Fibroblast of lung (primary cell): Measurements from ENCODE around the gene EMC9. TPM values are rescaled to one million over a fixed set of nuclear protein-coding genes. Genes with fewer than 3 reads are reported as not detected.

Experiments used
- DNase-seq, 2 donors: peaks; one replicate each; pipeline versions ENCODE4 v3.0.0 to v3.0.0-alpha.2; 2010; ENCODE audit warnings: low read depth in 2 of 2
- H2AFZ ChIP-seq: 2 replicates; pipeline ENCODE4 v1.5.1; 2012; ENCODE audit warnings: low read length, control low read depth, inconsistent platforms
- H3K27ac ChIP-seq: 2 replicates; pipeline ENCODE4 v1.5.1; 2011; ENCODE audit warnings: low read length, control low read depth; ENCODE audit not compliant: insufficient read depth
- H3K27me3 ChIP-seq: 2 replicates; pipeline ENCODE4 v1.5.1; 2011; ENCODE audit warnings: mild to moderate bottlenecking, low read length; ENCODE audit not compliant: control insufficient read depth, insufficient read depth
- H3K36me3 ChIP-seq: 2 replicates; pipeline ENCODE4 v1.5.1; 2011; ENCODE audit warnings: low read length; ENCODE audit not compliant: control insufficient read depth, insufficient read depth
- H3K4me1 ChIP-seq: 2 replicates; pipeline ENCODE4 v1.5.1; 2011; ENCODE audit warnings: low read length; ENCODE audit not compliant: control insufficient read depth, insufficient read depth; ENCODE audit errors: extremely low read depth
- H3K4me2 ChIP-seq: 2 replicates; pipeline ENCODE4 v1.5.1; 2011; ENCODE audit warnings: low read length, control low read depth; ENCODE audit not compliant: insufficient read depth; ENCODE audit errors: extremely low read depth
- H3K4me3 ChIP-seq, 4 experiments: fragments of 200-600 bp in 1 of 4; sonication (generic) in 1 of 4; replicated peaks in 1 of 4; 2 replicates each; pipeline ENCODE4 v1.5.1; 2011 to 2016; ENCODE audit warnings: low read length in 4 of 4, low read depth in 3 of 4, mild to moderate bottlenecking in 3 of 4, control low read depth in 2 of 4, inconsistent platforms in 1 of 4, mixed read lengths in 1 of 4; ENCODE audit not compliant: insufficient read depth in 1 of 4; ENCODE audit errors: control extremely low read depth in 1 of 4
- H3K79me2 ChIP-seq: 2 replicates; pipeline ENCODE4 v1.5.1; 2012; ENCODE audit warnings: mild to moderate bottlenecking, low read length, inconsistent platforms; ENCODE audit not compliant: control insufficient read depth, insufficient read depth
- H3K9ac ChIP-seq: 2 replicates; pipeline ENCODE4 v1.5.1; 2011; ENCODE audit warnings: mild to moderate bottlenecking, low read length, control low read depth; ENCODE audit not compliant: insufficient read depth
- H3K9me3 ChIP-seq: 2 replicates; pipeline ENCODE4 v1.5.1; 2012; ENCODE audit warnings: low read depth, low read length; ENCODE audit not compliant: control insufficient read depth, insufficient read depth
- H4K20me1 ChIP-seq: 2 replicates; pipeline ENCODE4 v1.5.1; 2011; ENCODE audit warnings: low read length; ENCODE audit not compliant: control insufficient read depth, insufficient read depth; ENCODE audit errors: extremely low read depth
- EZH2 ChIP-seq: IDR thresholded peaks from 2 replicates; pipeline ENCODE4 v1.5.1; 2012; ENCODE audit warnings: low read length, control low read depth, mild to moderate bottlenecking; ENCODE audit errors: missing control alignments
- polyA plus RNA-seq, 2 donors: library from polyadenylated mRNA; depleted of rRNA in 1 of 2; stranded (reverse) in 1 of 2; unstranded in 1 of 2; fragments of >200 nt; gene quantifications; 2 replicates each; pipeline ENCODE4 v1.2.1, GENCODE V29; 2011 to 2012; ENCODE audit warnings: missing spikeins in 1 of 2
- total RNA-seq: library from RNA; depleted of rRNA; stranded (reverse); fragments of >200 nt; gene quantifications from 2 replicates; pipeline ENCODE4 v1.2.1, GENCODE V29; 2014
- TF ChIP-seq, protein P1 (sequence below), 2 donors: IDR thresholded peaks in 1 of 2; conservative IDR thresholded peaks in 1 of 2; 1 replicate in 1 of 2; 2 replicates in 1 of 2; pipeline ENCODE4 v1.5.1; 2011 to 2012; ENCODE audit warnings: low read length in 2 of 2, control low read depth in 1 of 2, inconsistent platforms in 1 of 2, low read depth in 1 of 2, mild to moderate bottlenecking in 1 of 2

EMC9 gene
- total and polyA plus RNA-seq, 2 donors (not counting 1 experiment from before 2014, with no cell fraction given): 6.6 to 18.0 TPM

DNA sequence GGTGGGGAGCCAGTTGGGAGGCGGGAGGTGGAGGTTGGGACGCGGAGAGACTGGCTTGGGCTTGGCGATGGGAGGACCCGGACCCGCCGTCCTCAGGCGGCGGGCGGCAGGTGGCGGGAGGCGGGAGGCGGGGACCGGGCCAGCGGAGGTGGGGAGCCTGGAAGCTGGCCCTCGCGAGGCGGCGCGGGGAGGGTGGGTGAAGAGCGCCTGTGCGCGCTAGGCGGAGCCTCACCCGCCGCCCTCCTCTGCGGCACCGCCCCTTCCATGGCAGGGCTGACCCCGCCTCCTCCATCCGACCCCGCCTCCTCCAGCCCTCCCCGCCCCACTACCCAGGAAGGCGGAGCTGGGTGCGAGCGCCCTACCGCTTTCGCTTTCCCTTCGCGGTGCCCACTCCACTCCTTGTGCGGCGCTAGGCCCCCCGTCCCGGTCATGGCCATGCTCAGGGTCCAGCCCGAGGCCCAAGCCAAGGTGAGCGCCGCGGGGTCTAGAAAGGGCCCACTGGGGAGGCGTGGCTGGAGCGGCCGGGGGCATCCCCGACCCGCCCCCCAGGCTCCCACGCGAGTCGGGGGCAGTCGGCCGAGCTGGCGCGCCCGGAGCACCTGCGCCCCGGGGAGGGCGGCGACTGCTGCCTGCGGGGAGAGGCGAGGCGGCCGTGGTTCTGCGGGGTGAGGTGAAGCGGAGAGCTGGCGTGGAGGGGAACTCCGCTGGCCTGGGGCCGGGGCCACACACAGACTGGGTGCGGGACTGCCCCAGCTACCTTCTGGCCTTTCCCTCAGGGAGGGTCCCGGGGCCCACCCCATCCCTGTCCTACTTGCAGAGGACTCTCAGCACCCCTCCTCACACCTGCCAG, 5.3 kb downstream of the EMC9 start, which contains the start of gene PSME1:
Gene PSME1, plus strand, starts transcription at position 361 of the 850 bp plus-strand sequence. Its CDS starts 69 bp downstream, at position 430.
- peaks cover 6% of the 10 kb centered on the region for H3K4me1 ChIP-seq
- H3K9me3 ChIP-seq: no peaks in the 10 kb centered on the region
- TF ChIP-seq, protein P1, sequence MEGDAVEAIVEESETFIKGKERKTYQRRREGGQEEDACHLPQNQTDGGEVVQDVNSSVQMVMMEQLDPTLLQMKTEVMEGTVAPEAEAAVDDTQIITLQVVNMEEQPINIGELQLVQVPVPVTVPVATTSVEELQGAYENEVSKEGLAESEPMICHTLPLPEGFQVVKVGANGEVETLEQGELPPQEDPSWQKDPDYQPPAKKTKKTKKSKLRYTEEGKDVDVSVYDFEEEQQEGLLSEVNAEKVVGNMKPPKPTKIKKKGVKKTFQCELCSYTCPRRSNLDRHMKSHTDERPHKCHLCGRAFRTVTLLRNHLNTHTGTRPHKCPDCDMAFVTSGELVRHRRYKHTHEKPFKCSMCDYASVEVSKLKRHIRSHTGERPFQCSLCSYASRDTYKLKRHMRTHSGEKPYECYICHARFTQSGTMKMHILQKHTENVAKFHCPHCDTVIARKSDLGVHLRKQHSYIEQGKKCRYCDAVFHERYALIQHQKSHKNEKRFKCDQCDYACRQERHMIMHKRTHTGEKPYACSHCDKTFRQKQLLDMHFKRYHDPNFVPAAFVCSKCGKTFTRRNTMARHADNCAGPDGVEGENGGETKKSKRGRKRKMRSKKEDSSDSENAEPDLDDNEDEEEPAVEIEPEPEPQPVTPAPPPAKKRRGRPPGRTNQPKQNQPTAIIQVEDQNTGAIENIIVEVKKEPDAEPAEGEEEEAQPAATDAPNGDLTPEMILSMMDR (conservative IDR thresholded peaks at IDR 0.05 in 1 of 2, IDR thresholded peaks at IDR 0.05 in 1 of 2; ENCODE audit: low read depth in 1 of 2, low read length in 2 of 2): no peak
- no peak for TF ChIP-seq EZH2
- peak within 1 kb of the TSS; percentile 89 for H3K9ac ChIP-seq
- peak within 1 kb of the TSS; percentile 87 for H3K27ac ChIP-seq
- H4K20me1 ChIP-seq: no peaks in the 10 kb centered on the region
- H3K36me3 ChIP-seq: peaks cover 7% of the 10 kb centered on the region
- peak within 1 kb of the TSS; percentile 85 for H2AFZ ChIP-seq
- H3K4me3 ChIP-seq: peak within 1 kb of the TSS; percentile 69 to 90 (median 84)
- no peaks in the 10 kb centered on the region for H3K27me3 ChIP-seq
- peak within 1 kb of the TSS; percentile 96 for H3K4me2 ChIP-seq
- H3K79me2 ChIP-seq: peaks cover 29% of the 10 kb centered on the region
- peak; percentile 81 to 82 for DNase-seq

DNA sequence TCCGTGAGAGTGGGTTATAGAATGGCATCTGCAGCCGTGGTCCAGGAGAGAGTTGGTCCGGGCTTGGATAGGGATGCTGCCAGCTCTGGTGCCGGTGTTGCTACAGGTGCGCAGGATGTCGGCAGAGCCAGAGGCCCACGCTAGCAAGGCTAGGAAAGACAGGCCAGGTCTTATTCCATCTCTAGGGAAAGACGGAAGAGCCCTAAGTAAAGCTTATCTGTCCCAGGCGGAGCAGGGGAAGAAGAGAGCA, 5.9 kb downstream of the EMC9 start:
- no peaks in the 10 kb centered on the region for H3K9me3 ChIP-seq
- H3K27me3 ChIP-seq: no peaks in the 10 kb centered on the region
- H4K20me1 ChIP-seq: no peaks in the 10 kb centered on the region
- H2AFZ ChIP-seq: peak overlapping the region; percentile 85
- TF ChIP-seq EZH2: no peak
- TF ChIP-seq, protein P1 (conservative IDR thresholded peaks at IDR 0.05 in 1 of 2, IDR thresholded peaks at IDR 0.05 in 1 of 2; ENCODE audit: low read depth in 1 of 2, low read length in 2 of 2): no peak
- H3K79me2 ChIP-seq: peaks cover 26% of the 10 kb centered on the region
- H3K4me2 ChIP-seq: peak overlapping the region; percentile 75
- H3K4me3 ChIP-seq: peak overlapping the region; percentile 53 to 90 (median 70)
- H3K4me1 ChIP-seq: peaks cover 6% of the 10 kb centered on the region
- peaks cover 7% of the 10 kb centered on the region for H3K36me3 ChIP-seq
- H3K27ac ChIP-seq: no peak overlapping the region
- H3K9ac ChIP-seq: peak overlapping the region; percentile 89
- no peak for DNase-seq

DNA sequence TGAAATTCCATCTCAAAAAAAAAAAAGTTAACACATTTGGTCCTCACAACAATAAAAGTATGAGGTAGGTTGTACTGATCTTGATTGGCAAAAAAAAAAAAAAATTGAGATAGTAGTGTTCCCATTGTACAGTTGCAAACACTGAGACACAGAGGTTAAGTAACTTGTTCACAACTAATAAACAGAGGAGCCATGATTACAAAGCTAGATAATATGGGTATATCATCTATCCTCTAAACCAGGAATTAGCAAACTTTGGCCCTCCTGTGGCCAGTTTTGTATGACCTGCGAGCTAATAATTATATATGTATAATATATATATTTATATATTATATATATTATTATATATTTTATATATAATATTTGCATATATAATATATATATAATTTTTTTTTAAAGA, 7.7 kb downstream of the EMC9 start:
- Histone ChIP-seq H2AFZ (no peak overlapping the region), H3K9me3 (no peaks in the 10 kb centered on the region), H3K36me3 (peaks cover 7% of the 10 kb centered on the region), H3K4me3 (no peak overlapping the region), H3K4me2 (no peak overlapping the region), H3K9ac (no peak overlapping the region), H3K79me2 (peaks cover 14% of the 10 kb centered on the region), H4K20me1 (no peaks in the 10 kb centered on the region), H3K4me1 (peaks cover 6% of the 10 kb centered on the region), H3K27ac (no peak overlapping the region), H3K27me3 (no peaks in the 10 kb centered on the region)
- TF ChIP-seq EZH2: no peak
- TF ChIP-seq, protein P1 (conservative IDR thresholded peaks at IDR 0.05 in 1 of 2, IDR thresholded peaks at IDR 0.05 in 1 of 2; ENCODE audit: low read depth in 1 of 2, low read length in 2 of 2): no peak
- DNase-seq: no peak
